Middle frontal gyrus (tissue), 1 donor: ENCODE measurements around the gene ASPA.

Source experiments
- DNase-seq: peaks from one replicate; pipeline ENCODE4 v3.0.0-alpha.2; 2015; ENCODE audit warnings: low spot score; ENCODE audit errors: extremely low spot score

ASPA gene

DNA sequence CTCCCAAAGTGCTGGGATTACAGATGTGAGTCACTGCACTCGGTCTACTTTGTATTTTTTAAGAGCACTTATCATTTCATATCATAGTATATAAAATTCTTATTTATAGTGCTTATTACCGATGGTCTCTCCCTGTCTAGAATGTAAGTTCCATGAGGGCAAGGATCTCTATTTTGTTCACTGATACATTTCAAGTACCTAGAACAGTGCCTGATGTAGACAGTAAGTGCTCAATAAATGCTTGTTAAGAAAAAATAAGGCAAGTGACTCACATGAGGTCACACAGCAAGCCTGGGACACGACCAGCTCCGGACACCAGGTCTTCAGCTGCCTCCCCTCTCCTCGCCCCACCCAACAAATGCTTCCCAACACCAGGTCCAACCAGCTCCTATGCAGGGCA is 58.0 kb downstream of the ASPA start:
- no peak for DNase-seq

DNA sequence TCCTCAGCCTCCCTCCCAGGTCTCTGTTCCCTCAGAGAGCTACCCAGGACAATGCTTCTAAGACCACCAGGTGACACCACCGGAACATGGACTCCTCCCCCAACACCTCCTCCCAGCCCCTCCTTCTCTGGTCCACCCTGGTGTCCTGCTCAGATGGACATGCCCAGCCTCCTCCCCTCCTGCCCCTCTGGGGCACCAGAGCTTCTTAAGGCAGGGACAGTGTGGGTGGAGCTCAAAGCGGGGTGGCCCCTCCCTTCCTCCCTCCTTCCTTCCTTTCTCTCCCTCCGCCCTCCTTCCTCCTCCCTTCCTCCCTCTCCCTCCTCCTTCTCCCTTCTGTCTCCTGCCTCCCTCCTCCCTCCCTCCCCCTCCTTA is 59.1 kb downstream of the ASPA start:
- DNase-seq: no peak

DNA sequence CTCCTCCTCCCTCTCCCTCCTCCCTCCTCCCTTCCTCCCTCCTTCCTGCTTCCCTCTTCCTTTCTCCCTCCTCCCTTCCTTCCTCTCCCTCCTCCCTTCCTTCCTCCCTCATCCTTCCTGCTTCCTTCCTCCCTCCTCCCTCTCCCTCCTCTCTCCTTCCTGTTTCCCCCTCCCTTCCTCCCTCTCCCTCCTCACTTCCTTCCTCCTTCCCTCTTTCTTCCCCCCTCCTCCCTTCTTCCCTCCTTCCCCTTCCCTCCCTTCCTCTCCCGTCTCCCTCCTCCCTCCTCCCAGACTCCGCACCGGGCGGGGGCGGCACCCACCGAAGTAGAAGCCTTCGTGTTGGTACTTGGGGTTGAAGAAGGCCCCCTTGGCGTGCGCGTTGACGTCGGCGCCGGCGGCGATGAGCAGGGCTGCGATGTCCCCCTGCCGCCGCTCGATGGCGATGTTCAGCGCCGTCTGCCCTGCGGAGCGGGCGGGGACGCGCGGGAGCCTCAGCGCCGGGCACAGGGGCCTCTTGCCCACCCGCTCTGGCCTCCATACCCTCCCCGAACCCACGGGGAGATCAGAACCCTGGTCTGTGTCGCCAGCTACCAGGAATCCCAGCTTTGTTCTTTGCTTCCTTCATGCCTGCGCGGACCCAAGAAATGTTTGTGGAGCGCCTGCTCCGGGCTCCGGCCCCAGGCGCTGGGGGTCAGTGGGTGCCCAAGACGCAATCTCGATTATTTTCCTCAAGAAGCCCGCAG is 59.6 kb downstream of the ASPA start:
- DNase-seq: peak; percentile 73

DNA sequence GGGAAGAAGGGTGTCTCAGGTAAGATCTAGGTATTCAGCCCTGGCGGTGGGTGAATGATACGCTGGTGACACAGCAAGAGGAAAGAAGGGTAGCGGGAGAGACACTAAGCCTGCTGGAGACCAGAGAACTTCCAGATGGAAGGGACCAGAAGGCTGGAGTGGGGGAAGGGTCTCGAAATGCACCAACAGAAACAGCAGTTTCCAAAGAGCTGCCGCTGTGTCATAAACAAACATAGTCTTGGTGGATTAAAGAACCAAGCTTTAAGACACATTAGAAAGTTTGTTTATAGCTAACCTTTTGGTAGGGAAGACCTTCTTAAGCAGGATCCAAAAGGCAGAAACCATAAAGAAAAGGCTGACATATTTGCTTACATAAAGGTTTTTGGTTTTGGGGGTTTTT is 60.9 kb downstream of the ASPA start:
- no peak for DNase-seq

DNA sequence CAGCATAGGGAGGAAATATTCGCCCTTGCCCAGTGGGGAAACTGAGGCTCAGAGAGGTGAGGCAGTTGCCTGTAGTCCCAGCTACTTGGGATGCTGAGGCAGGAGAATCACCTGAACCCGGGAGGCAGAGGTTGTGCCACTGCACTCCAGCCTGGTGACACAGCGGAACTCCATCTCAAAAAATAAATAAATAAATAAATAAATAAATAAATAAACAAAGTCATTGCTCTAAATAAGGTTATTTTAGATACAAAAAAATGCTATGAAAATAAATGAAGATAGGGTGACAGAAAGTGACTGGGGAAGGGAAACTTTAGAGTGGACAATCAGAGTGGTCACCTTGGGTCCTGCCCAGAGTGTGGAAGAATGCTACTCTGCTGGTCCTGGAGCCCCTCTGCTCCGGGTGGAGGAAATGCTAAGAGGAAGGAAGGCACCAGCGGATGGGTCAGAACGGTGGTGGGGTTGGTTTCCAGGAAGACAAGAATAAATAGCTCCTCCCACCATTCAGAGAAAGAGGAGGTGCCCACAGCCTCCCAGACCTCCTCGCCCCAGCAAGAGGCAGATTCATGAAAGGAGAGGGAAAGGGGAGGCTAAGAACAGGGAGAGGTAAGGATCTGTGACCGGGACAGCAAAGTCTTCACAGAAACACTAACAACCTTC is 64.2 kb downstream of the ASPA start:
- DNase-seq: no peak

DNA sequence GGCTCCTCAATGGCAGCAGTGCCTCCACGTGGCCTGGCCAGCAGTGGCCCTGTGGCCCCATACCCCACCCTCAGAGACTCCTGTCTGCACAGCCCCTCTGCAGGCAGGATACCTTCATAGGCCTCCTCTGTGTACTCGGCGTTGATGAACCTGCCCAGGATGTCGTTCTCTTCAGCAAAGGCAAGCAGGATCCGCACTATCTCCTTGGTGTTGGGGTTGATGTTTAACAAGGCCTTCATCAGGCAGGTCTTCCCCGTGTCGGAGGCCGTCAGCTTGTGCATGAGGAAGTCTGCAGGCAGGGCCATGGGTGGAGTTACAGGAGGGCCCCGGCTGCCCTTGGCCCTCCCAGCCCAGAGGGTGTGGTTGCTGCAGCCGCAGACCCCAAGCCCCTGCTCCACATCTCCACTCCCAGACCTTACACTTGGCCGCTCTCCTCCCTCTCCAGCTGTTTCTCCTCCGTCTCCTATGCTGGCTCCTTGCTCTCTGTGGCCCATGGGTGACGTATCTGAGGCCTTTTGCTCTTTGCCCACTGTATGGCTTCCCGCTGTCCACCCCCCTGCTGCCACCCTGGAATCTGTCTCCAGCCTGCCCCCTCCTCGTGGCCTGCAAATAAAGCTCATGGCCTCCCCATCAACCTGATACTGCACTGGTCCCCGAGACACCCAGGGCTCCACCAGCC is 66.8 kb downstream of the ASPA start:
- DNase-seq: no peak

DNA sequence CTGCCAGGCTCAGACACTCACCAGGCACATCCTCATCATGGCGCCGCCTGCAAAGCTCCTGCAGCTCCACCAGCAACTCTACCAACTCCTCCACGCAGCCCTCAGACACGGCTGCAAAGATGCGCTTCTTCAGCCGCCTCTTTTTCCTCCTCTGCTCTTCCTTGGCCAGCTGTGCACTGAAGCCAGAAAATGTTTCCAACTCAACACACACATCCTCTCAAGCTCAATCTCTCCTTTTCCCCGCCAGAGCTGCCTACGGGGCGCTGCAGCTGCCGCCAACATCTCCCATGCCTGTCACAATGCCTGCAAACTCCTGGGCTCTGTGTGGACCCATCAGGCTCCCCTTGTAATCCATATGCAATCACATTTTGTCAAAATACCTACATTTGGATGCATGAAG is 67.7 kb downstream of the ASPA start:
- DNase-seq: peak; percentile 53

DNA sequence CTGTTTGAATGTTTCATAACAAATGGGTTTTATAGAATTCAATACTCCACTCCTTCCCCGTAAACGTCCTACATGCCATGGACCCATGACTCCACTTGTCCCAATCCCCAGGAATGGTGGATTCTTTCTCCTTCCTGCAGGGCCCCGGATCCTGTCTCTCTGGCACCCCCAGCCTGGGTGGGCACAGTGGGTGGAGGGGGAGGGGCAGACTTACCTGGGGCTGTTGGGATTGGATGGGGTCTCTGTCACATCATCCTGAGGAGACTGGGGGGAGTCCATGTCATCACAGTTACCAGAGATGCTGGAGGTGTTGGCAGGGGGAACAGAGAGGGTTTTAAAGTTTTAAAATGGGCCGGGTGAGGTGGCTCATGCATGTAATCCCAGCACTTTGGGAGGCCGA is 68.6 kb downstream of the ASPA start:
- DNase-seq: no peak

DNA sequence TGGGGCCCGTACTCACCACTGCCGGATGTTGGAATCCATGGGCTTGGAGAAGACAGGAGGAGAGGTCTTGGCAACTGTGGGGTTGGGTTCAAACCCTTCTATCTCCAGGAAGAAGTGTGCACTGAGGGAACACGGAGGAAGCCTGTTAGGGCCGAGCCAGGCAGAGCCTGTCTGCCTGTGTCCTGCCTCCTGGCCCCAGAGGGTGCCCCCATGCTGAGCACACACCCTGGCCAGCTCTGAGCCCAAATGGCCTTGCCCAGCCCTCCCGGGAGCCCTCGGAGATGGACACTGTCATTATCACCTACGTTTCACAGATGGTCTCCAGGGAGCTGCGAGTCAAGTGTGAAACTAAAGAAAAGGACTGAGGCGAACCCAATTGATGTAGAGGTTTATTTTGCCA is 69.4 kb downstream of the ASPA start:
- no peak for DNase-seq

DNA sequence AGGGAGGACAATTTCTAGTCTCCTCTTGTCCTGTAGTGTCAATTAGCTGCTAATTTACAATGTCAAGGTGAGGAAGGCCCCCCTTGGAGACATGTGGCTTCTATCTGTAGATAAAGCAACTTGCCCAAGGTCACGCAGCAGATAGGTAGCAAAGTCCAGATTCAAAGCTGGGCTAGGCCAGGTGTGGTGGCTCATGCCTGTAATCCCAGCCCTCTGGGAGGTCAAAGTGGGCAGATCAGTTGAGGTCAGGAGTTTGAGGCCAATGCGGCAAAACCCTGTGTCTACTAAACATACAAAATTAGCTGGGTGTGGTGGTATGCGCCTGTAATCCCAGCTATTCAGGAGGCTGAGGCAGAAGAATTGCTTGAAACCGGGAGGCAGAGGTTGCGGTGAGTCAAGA is 70.7 kb downstream of the ASPA start:
- DNase-seq: no peak

DNA sequence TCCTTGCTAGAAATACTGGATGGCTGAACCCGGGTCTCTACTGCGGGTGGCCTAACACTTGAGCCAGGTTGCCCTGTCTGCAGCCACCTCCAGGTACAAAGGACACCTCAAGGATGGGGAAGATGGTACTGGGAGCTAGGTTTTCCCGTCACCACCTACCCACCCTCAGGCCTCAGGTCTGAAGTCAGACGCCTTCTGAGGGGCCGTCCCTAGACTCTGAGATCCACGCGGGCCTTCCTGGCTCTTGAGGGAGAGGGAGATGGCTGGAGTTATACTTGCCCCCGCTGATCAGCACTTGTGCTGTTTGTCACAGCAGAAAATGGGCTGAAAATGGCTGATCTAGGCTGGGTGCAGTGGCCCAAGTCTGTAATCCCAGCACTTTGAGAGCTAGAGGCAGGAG is 71.2 kb downstream of the ASPA start:
- DNase-seq: no peak

DNA sequence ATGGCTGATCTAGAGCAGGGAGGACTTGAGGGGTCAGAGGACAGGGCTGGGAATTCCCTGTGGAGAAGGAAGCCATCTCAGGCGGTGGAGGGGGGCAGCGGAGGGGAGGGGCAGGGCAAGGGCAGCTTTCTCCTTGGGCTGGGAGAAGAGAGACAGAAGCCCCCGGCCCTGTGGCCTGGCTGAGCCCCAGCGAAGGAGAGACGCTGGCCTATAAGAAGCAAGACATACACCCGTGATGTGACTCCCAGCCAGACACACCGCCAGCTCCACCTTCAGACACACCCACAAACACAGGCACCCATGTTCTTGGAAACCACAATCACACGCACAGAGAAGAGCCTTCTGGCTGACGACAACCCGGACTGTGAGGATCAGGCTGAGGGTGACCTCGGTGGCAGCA is 71.8 kb downstream of the ASPA start:
- DNase-seq: no peak

DNA sequence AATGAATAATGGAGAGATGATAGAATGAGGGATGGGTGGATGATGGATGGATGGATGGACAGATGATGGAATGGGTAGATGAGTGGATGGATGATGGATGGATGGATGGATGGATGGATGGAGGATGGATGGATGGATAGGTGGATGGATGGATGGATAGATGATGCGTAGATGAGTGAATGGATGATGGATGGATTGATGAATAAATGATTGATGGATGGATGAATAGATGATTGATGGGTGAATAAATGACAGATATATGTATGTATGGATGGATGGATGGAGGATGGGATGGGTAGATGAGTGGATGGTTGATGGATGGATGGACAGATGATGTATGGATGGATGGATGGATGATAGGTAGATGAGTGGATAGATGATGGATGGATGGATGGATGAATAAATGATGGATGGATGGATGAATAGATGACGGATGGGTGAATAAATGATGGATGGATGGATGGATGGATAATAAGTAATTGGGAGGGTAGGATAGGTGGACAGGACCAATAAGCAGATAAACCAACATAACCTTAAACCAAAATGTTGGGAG is 73.9 kb downstream of the ASPA start:
- no peak for DNase-seq

DNA sequence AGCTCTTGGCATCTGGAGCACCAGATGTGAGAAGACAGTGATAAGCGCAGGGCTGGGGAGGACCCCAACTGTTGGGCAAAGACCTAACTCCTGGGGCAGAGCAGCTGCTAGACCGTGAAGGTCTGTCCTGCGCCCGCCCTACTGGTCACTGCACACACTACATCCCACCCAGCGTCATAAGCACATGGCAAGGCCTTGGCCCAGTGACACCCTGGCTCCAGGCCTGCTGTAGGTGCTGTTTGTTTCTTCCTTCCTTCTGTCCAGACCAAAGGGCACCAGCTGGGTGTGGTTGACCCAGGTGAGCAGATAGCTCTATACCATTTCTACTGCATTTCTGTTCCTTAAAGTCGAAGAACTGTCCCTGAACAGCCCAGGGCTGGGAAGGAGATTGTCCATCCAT is 75.4 kb downstream of the ASPA start:
- DNase-seq: no peak

DNA sequence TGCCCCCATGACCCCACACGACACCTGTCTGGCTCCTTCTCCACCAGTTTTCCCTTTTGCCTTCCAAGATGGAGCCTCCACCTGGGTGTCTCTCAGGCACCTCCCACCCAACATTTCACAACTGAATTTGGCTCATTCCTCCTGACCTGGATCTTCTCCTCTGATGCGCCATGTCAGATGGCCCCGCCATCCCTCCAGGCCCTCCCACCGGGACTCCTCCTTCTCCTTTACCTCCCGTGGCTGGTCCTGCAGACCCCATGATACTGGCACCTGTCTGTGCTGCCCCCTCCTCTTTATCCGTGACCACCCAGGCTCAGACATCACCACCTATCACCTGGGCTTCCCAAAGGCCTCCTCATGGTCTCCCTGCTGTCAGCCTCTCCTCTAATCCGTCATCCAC is 77.1 kb downstream of the ASPA start:
- DNase-seq: no peak
